Dermis microvascular lymphatic vessel endothelial cell (primary cell): ENCODE results near the gene ARSG. TPM values are rescaled to one million over a fixed set of nuclear protein-coding genes. Genes with fewer than 3 reads are reported as not detected.
"Not testable (repeated sequence)": the region's sequence is repeated elsewhere in the genome, so short reads cannot be mapped to it uniquely, and the experiment has no call there.

Experiments
- DNase-seq, 2 donors: peaks; one replicate each; pipeline versions ENCODE4 v3.0.0 to v3.0.0-alpha.2; 2010; ENCODE audit warnings: low read depth in 2 of 2
- total RNA-seq: library from RNA; depleted of rRNA; stranded (reverse); fragments of >200 nt; gene quantifications from 2 replicates; pipeline ENCODE4 v1.2.1, GENCODE V29; 2014

ARSG gene
- total RNA-seq, 1 donor from 2014 or later = 1.5 TPM

- no peak for DNase-seq
These were observed 105.2 kb downstream of the ARSG start for GRCh38 chr17:68396226-68397107.

- no peak for DNase-seq
These were observed 105.8 kb downstream of the ARSG start for GRCh38 chr17:68397108-68397536.

GRCh38 chr17:68398691-68399637 lies 107.7 kb downstream of the ARSG start:
- DNase-seq = peak; percentile 68 to 87

- peak in 1 of 2 donors; percentile 79 for DNase-seq
These were observed 108.5 kb downstream of the ARSG start for GRCh38 chr17:68399638-68400403.

GRCh38 chr17:68400404-68400735 lies 109.1 kb downstream of the ARSG start:
- DNase-seq = no peak

GRCh38 chr17:68401288-68401687 lies 110.0 kb downstream of the ARSG start:
- no peak for DNase-seq

- no peak for DNase-seq
These were observed 111.8 kb downstream of the ARSG start for GRCh38 chr17:68403122-68403521.

- not testable (repeated sequence) for DNase-seq
These were observed 112.5 kb downstream of the ARSG start for GRCh38 chr17:68403837-68404236.

GRCh38 chr17:68407656-68408055 lies 116.4 kb downstream of the ARSG start:
- DNase-seq = not testable (repeated sequence)

GRCh38 chr17:68413597-68414560 lies 122.6 kb downstream of the ARSG start:
- peak in 1 of 2 donors; percentile 23 for DNase-seq

GRCh38 chr17:68414901-68415300 lies 123.6 kb downstream of the ARSG start:
- DNase-seq = not testable (repeated sequence)

- no peak for DNase-seq
These were observed 126.0 kb downstream of the ARSG start for GRCh38 chr17:68417317-68417716.

GRCh38 chr17:68418876-68419275 lies 127.6 kb downstream of the ARSG start:
- DNase-seq = peak in 1 of 2 donors; percentile 40

GRCh38 chr17:68420065-68420464 lies 128.8 kb downstream of the ARSG start:
- no peak for DNase-seq

GRCh38 chr17:68421486-68421885 lies 130.2 kb downstream of the ARSG start:
- no peak for DNase-seq

- DNase-seq = no peak
These were observed 131.5 kb downstream of the ARSG start for GRCh38 chr17:68422821-68423220.

- DNase-seq = no peak
These were observed 132.0 kb downstream of the ARSG start for GRCh38 chr17:68423251-68423650.

- DNase-seq = no peak
These were observed 132.9 kb downstream of the ARSG start for GRCh38 chr17:68424203-68424602.

- no peak for DNase-seq
These were observed 133.6 kb downstream of the ARSG start for GRCh38 chr17:68424861-68425260.

- no peak for DNase-seq
These were observed 134.7 kb downstream of the ARSG start for GRCh38 chr17:68425979-68426378.
